Activated T-helper 1 cell treated with Interleukin-2 at 50 U/mL for 16 hours (primary cell): ENCODE results near the gene FKBP1A.

ENCODE experiments used
- DNase-seq: peaks from one replicate; pipeline ENCODE4 v3.0.0-alpha.2; 2020; ENCODE audit warnings: low read depth

Gene FKBP1A

DNA sequence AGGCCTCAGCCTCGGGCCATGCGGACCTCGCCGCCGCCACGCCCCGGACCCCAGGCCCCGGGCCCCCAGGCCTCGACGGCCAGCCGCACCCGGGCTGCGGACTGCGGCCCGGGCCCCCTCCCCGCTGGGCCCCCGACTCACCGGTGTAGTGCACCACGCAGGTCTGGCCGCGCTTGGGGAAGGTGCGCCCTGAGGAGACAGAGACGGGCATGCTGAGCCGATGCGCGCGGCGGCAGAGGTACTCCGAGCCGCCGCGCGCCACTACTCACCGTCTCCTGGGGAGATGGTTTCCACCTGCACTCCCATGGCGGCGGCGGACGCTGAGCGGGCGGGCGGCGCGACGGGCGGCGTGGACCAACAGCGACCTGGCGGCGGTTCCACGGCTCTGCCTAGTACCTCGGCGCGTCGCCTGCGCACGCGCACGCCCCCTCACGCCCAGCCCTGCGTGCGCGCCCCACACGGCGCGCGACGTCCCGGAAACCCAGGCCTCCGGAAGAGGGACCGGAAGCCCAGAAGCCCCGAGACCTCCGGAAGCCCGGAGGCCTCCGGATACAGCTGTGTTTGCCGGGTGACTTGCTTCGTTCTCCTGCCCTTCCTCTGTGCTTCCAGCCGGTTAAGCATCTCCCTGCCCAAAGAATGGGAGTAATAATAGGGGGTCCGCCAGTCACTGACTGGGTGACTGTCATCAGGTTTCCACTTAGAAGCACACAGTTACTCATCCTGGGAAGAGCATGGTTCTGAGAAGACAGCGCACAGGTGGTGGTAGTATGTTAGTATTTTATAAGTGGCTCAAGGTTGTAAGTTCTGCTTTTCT is at the start of gene FKBP1A:
FKBP1A (minus strand) TSS at position 362 of the 814 bp plus-strand sequence; CDS start at position 306, 56 bp downstream.
- DNase-seq, result peak; percentile 93

DNA sequence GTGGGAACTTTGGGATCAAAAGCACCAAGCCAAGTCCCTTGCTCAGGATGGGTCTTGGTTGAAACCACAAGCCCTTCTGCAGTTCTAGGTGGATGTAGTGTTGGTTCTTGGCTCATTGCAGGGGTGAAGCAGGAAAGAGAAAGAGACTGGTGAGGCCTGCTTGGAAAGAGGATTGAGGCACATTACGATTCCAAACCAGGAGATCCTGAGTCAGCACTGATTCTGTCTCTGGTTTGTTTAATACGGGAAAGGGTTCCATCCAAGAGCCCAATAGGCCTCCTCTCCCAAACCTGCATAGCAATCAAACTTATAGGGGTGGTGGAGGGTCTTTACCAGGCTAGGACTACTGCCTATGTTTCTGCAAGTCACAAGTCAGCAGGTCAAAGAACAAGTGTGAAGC is 49.5 kb upstream of the FKBP1A start:
- no peak for DNase-seq

DNA sequence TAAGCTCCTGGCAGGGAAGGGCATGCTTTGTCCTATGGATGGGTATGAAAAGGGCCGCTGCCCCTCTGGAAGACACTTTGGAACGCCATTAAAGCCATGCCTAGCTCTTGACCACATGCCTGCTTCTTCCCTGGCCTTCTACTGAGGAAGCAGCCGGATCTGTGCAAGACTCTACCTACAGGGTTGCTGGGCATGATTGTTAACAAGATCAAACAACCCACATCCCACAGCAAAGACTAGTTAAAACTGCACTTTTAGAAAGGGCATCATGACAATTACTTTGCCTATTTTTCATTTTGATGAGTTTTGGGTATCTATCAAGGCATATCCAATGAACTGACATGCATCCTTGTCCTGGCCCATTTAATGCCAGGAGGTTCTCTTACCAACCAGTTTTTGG is 48.3 kb upstream of the FKBP1A start:
- DNase-seq, result no peak

DNA sequence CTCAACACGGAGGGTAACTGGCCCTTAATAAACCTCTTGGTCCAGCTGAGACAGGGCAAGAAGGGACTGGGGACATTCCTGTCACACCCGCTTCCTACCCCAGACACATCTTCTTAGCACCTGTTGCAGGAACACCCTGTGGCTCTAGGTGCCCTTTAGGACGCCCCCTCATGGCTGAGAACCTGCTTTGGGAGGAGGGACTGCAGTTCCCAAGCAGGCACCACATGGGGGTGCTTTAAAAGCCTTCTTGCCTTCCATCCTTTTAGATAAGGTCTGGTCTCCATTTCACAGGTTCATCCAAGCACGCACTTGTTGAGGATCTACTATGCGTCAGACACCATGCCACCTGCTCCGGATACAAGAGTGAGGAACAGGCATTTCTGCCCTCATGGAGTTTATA is 47.2 kb upstream of the FKBP1A start:
- no peak for DNase-seq

DNA sequence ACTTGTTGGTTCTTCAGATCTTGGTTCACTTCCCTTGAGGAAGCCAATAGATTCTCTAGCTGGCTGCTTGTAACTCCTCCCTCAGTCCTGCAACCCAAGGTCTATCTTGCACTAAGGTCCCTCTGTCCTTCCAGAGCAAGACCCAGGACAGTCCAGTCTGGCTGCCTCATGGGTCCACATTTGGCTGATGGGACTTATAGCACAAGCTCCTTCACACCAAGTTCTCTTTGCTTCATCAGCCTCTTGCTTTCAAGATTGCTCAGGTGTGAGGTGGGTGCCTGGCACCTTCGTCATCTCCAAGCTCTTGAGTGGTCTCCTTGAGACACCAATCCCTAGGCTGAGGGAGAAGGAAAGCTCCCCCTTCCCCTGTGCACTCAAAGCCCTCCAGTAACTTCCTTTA is 45.5 kb upstream of the FKBP1A start:
- DNase-seq, result no peak

DNA sequence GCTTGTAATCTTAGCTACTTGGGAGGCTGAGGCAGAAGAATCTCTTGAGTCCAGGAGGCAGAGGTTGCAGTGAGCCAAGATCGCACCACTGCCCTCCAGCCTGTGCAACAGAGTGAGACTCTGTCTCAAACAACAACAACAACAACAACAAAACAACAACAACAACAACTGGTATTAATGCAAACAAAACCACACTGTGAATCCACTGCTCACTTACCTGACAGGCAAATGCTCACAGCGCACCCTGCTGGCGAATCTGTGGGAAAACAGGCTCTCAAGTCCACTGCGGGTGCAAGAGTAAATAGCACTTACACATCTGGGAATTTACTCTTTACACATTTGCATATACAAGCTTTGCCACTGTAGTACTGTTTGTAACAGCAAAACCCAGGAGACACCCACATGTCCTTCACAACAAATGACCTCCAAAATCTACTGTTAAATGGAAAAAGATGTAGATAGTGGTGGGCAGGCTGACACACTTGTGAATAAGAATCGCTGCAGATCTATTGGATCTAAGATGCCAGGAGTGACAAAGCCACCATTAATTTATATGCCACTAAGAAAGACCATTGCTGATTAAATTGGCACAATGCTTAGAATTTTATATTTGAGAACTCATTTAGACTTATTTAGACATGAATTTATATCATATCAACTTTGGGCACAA is 44.5 kb upstream of the FKBP1A start:
- DNase-seq, result peak; percentile 63

DNA sequence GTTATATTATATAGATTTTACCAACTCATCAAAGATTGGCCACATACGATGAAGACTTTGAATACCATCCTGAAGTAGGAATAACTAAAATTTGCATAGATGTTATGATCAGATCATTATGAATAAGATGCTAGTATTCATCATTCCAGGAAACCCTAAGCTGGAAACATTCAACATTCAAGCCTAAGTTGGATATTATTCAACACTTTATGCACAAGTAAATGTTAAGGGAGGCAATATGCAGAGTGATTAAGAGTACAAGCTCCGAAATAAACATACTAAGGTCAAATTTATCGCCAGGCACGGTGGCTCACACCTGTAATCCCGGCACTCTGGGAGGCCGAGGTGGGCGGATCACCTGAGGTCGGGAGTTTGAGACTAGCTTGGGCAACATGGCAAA is 43.4 kb upstream of the FKBP1A start:
- DNase-seq, result no peak

DNA sequence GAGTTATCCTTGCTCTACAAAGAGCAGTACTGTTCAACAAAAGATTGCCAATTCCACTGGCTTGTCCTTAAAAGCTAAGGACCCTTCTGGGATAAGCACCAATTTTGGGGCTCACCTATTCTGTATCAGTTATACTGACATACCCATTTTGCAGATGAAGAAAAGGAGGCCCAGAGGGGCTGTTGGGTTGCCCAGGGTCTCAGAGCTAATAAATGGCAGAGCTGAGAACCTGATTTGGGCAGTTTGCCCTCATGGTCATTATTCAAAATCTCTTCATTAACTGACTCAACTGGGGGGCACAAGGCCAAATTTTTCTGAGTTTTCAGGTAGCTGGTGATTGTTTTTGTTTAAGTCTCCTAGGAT is 42.5 kb upstream of the FKBP1A start:
- DNase-seq, result no peak

DNA sequence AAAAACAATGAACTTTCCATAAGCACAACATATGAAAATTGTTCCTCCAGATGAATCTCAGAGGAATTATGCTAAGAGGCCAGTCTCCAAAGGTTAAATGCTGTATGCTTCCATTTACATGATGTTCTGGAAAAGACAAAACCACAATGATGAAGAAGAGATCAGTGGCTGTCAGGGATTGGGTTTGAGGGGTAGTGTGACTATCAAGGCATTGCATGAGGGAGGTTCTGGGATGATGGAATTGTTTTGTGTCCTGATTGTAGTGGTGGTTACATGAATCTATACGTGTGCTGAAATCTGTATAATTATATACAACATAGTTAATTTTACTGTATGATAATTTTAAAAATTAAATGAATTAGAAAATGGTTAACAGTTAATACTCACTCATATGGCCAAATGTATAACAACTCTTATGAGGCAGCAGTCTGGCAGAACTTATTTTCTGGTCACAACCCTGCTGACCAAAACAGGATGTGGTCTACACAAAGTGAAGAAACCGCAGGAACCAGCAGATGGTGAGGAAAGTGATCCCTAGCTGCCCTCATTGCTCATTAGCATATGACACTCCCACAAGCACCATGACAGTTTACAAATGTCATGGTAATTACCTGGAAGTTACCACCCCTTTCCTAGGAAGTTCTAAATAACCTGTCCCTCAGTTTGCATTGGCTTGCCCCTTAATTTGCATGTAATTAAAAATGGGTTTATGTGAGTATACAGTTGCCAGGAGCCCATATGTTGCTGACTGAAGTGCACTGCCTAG is 41.9 kb upstream of the FKBP1A start:
- DNase-seq, result peak; percentile 20

DNA sequence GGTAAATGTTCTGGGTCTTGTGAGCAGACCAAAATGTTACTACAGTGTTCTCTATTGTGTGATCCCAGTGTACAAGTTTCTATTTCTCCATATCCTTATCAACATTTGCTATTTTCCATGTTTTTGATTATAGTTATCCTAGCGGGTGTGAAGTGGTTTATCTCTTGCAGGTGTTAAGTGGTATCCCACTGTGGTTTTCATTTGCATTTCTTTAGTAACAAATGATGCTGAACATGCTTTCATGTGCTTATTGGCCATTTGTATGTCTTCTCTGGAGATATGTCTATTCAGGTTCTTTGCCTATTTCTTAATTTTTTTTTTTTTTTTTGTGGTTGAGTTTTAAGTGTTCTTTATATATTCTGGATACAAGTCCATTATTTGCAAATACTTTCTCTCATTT is 38.3 kb upstream of the FKBP1A start:
- DNase-seq, result no peak

DNA sequence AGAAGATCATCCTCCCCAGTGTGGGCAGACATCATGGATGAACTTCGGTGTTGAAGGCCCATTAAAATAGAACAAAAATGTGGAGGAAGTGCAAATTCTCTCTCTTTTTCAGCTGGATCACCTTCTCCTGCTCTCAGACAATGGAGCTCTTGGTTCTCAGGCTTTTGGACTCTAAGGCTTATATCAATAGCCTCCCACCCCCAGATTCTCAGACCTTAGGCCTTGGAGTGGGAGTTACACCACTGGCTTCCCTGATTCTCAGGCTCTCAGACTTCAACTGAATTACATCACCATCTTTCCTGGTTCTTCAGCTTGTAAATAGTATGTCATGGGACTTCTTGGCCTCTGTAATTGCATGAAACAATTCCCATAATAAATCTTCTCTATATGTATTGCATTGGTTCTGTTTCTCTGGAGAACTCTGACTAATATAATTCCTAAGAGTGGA is 37.2 kb upstream of the FKBP1A start:
- DNase-seq, result no peak

DNA sequence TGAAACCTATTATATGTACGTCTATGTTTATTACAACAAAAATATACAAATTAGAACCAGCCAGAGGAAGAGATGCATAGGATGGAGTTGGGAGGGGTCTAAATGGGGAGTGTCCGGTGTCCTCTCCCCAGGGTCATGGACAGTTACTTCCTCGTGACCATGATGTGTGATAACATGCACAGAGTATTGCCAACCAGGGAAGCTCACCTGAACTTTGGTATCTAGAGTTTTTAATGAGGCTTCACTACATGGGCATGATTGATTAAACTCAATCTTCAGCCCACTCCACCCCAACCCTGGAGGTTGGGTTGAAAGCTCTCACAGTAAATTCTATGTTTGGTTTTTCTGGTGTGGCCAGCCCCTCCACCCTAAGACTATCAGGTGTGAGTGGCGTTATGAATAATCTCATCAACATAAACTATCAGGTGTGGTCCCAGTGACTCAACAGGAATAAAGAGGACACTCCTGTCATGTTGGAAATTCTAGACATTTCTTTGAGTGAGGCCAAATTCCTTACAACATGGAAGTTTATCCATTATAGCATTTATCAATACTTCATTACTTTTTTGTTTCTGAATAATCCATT is 36.4 kb upstream of the FKBP1A start:
- DNase-seq, result no peak

DNA sequence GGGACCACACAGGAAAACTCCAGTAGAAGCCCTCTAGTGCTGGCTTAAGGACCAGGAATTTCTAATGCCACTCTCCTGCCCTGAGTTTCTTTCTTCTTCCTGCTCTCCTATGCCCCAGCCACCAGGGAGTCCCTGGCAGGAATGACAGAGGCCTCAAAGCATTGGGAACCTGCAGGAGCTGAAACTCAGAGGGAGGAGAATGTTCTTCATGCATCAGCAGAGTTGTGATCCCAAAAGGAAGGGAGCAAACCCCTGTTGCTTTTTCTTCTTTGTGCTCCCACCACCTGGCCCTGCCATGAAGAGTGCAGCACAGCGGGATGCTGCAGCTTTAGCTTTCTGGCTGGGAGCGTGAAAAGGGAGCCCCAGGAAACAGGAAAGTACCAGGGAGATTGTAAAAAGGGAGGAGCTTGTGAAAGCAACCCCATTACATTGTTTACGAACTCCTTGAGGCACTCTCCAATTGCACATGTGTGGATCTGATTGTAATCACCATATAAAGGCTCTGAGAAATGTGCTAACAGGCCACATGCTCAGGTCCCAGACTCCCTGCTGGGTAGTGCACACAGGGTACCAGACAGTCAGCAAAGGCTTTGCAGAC is 34.7 kb upstream of the FKBP1A start:
- DNase-seq, result no peak

DNA sequence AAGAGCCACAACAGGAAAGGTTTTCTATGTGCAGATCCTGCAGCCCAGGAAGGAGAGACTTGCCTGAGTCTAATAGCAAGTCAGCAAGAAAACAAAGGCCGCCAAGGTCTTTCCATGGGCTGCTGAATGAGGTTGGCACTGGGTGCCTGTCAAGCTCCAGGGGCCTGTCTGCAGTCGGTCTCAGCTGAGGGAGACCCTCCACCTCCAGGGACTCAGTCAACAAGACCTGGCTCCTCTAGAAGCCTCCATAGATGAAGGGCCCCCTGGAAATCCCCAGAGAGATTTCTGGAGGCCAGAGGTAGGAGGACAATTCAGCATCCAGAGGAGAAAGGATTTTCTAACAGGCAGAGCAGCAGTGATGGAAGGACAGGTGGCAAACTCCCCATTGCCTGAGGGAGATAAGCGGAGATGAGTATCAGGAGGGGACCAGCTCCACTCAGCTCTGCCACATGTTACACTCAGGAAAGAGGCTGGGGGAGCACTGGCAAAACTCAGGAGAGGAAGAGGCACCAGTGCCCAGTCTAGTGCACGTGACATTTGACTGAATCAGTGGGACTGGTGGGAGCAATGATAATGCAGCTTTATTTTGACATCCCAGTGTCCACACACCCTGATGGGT is 33.5 kb upstream of the FKBP1A start:
- no peak for DNase-seq

DNA sequence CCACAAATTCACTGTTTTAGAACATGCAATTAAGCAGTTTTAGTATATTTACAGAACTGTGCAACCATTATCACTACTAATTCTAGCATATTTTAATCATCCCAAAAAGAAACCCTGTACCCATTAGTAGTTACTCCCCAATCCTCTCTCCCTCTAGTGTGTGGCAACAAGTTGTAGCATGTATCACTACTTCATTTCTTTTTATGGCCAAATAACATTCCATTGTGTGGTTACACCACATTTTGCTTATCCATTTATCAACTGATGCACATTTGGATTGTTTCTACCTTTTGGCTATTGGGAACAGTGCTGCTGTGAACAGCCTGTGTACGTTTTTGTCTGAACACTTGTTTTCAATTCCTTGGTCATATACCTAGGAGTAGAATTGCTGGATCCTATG is 31.5 kb upstream of the FKBP1A start:
- DNase-seq, result no peak

DNA sequence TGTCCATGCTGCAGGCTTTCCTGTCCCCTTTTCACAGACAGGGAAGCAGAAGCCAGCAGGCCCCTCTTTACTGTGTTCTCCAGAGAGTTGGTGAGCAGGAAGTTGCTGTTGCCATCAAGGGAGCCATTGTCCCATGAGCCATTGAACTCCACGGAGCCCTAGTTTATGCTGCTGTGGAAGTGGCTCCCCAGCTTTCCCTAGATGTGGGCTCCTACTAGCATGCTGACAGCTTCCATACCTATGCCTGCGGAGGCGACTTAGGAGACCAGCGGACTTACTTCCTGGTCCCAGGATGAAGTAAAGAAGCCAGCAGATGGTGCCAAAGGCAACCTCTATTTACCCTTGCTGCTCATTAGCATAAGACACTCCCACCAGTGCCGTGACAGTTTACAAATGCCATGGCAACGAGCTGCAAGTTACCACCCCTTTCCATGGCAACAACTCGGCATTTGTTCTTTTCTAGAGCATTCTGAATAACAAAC is 30.8 kb upstream of the FKBP1A start:
- DNase-seq, result no peak

DNA sequence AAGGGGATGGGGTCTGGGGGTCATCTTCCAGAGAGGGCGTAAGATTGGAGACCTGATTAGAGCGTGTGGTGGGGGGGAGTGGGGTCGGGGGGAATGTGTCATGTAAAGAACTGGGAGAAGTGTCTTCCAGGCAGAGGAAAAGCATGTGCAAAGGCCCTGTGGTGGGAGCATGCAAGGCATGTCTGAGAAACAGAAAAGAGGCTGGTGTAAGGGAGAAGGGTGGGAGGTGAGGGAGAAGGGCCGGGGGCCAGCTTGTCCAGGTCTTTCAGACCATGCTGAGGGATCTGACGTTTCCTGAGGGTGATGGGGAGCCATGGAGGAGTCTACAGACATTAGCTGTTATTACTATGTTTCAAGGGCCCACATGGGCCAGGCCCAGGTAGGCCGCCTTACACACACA is 30.4 kb upstream of the FKBP1A start:
- no peak for DNase-seq

DNA sequence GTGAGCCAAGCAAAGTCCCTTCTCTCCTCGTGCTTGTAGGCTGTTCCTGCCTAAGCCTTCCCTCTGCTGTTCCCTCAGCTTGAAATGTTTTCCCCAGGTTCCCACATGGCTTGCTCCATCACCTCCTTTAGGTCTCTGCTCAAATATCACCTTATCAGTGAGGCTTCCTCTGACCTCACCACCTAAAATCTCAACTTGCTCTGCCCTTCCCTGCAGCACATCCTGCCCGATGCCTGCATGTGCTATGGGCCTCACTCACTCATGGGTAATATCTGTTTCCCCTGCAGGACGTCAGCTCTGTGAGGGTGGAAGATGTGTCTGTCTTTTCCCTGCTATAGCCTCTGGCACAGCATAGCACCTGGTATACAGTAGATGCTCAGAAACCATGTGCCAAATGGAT is 29.9 kb upstream of the FKBP1A start:
- no peak for DNase-seq

DNA sequence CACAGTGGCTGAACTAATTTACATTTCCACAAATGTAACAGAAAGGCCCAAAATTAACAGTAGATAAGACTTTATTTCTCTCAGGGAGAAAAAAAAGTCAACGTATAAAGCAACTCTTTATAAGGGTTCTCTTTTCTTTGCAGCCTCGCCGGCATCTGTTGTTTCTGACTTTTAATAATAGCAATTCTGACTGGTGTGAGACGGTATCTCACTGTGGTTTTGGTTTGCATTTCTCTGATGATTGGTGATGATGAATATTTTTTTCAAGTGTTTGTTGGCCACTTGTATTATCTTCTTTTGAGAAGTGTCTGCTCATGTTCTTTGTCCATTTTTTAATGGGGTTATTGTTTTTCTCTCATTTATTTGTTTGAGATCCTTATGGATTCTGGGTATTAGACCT is 27.2 kb upstream of the FKBP1A start:
- no peak for DNase-seq

DNA sequence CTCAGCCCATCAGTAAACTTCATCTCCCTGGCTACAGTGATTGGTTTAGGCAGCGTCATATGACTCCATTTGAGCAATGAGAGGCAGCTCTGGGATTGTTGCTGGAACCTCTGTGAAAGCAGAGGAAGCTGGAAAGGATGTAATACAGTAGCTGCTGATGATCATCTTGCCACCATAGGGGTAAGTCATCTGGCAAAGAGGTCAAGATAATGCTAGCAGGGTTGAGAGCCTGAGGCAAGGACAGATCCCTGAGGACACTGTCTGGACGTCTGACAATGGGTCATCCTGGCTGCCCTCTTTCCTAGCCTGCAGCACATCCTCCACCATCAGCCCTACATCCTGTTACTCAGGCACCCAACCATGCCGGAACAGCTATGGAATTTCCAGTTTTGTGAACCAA is 25.5 kb upstream of the FKBP1A start:
- DNase-seq, result no peak

DNA sequence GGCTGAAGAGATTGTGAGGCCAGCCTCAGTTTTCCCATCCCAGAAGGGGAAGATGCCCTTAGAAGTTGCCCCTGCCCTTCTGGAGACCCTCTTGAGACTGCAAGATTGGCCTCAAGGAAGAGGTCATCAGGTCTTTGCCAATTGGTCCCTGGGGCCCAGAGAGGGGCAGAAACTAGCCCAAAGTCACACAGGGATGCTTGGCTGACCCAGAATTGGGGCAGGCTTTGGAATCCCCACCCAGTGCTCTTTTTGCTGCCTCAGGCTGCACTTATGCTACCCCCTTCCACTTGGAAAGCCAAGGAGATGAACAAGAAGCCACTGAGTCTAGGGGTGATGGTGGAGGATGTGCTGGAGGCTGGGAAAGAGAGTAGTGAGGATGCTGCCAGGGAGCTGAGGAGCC is 24.9 kb upstream of the FKBP1A start:
- DNase-seq, result no peak

DNA sequence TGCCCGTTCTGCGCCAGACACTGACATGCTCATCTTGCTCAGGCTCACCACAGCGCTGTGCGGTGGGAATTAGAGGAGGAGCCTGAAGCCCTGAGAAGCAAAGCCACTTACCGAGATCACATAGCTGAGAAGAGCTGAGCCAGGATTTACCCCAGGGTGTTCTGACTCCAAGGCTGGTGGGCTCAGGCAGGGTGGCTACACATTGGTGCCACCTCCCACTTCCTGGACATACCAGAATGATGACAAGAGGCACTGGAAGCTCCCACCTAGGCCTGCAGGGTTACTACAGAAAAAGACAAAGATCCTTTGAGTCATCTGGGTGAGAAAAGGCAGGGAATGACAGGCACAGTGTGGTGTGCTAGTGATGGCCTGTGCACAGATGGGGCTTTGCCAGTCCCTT is 24.4 kb upstream of the FKBP1A start:
- DNase-seq, result no peak
